Neuron (in vitro differentiated cells): ENCODE results near the gene PCDHA5.

Source experiments
- H2AFZ ChIP-seq: one replicate; pipeline ENCODE4 v1.6.1; 2013; ENCODE audit warnings: low read depth, mild to moderate bottlenecking, inconsistent platforms, low read length, moderate library complexity
- H3K27me3 ChIP-seq: one replicate; pipeline ENCODE4 v1.6.1; 2013; ENCODE audit warnings: low read length; ENCODE audit not compliant: insufficient read depth
- H3K36me3 ChIP-seq: one replicate; pipeline ENCODE4 v1.6.1; 2013; ENCODE audit warnings: low read length; ENCODE audit not compliant: insufficient read depth
- H3K4me1 ChIP-seq: one replicate; pipeline ENCODE4 v1.6.1; 2013; ENCODE audit warnings: low read length; ENCODE audit not compliant: insufficient read depth
- H3K4me3 ChIP-seq: 2 replicates; pipeline ENCODE4 v1.5.1; 2013; ENCODE audit warnings: mild to moderate bottlenecking, low read length, moderate library complexity
- H3K9me3 ChIP-seq: one replicate; pipeline ENCODE4 v1.6.1; 2013; ENCODE audit warnings: low read length

PCDHA5 gene

GRCh38 chr5:140862441-140863295 is 41.3 kb downstream of the PCDHA5 start:
- Histone ChIP-seq H2AFZ (no peak overlapping the region), H3K4me3 (no peak overlapping the region), H3K36me3 (peaks cover 29% of the 10 kb centered on the region), H3K9me3 (peaks cover 37% of the 10 kb centered on the region), H3K27me3 (no peaks in the 10 kb centered on the region), H3K4me1 (no peaks in the 10 kb centered on the region)

- Histone ChIP-seq H3K27me3 (no peaks in the 10 kb centered on the region), H3K9me3 (peaks cover 29% of the 10 kb centered on the region), H2AFZ (no peak within 1 kb of the TSS), H3K36me3 (peaks cover 11% of the 10 kb centered on the region), H3K4me3 (no peak within 1 kb of the TSS), H3K4me1 (no peaks in the 10 kb centered on the region)
Measured at GRCh38 chr5:140868721-140869554, 47.5 kb downstream of the PCDHA5 start, which contains the start of gene PCDHA11. Gene PCDHA11, plus strand, starts transcription at chr5:140868957. Its CDS starts 147 bp downstream, at chr5:140869104.

- Histone ChIP-seq H3K4me3 (no peak overlapping the region), H3K27me3 (no peaks in the 10 kb centered on the region), H3K9me3 (peaks cover 29% of the 10 kb centered on the region), H3K4me1 (no peaks in the 10 kb centered on the region), H2AFZ (no peak overlapping the region), H3K36me3 (peaks cover 11% of the 10 kb centered on the region)
Measured at GRCh38 chr5:140869555-140869886, 48.1 kb downstream of the PCDHA5 start.

DNA sequence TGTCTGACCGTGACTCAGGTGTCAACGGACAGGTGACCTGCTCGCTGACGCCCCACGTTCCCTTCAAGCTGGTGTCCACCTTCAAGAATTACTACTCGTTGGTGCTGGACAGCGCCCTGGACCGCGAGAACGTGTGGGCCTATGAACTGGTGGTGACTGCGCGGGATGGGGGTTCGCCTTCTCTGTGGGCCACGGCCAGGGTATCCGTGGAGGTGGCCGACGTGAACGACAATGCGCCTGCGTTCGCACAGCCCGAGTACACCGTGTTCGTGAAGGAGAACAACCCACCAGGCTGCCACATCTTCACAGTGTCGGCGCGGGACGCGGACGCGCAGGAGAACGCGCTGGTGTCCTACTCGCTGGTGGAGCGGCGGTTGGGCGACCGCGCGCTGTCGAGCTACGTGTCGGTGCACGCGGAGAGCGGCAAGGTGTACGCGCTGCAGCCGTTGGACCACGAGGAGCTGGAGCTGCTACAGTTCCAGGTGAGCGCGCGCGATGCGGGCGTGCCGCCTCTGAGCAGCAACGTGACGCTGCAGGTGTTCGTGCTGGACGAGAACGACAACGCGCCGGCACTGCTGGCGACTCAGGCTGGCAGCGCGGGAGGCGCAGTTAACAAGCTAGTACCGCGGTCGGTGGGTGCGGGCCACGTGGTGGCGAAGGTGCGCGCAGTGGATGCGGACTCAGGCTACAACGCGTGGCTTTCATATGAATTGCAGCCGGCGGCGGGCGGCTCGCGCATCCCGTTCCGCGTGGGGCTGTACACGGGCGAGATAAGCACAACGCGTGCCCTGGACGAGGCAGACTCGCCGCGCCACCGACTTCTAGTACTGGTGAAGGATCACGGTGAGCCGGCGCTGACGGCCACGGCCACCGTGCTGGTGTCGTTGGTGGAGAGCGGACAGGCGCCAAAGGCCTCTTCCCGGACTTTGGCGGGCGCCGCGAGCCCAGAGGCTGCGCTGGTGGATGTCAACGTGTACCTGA is 49.1 kb downstream of the PCDHA5 start:
- Histone ChIP-seq H2AFZ (no peak overlapping the region), H3K4me3 (no peak overlapping the region), H3K27me3 (no peaks in the 10 kb centered on the region), H3K4me1 (no peaks in the 10 kb centered on the region), H3K9me3 (peaks cover 29% of the 10 kb centered on the region), H3K36me3 (peaks cover 11% of the 10 kb centered on the region)
